NCI-H2196 (cell line): ENCODE measurements around the gene PHPT1.
A peak's percentile ranks its signal among the peaks of the same experiment; 100 is the strongest.
"Not testable (repeated sequence)": the region's sequence is repeated elsewhere in the genome, so short reads cannot be mapped to it uniquely, and the experiment has no call there.

Source experiments
- DNase-seq: peaks from one replicate; lab custom pipeline; 2025; ENCODE audit not compliant: unreplicated experiment; lab: John Stamatoyannopoulos, UW

Gene PHPT1

GRCh38 chr9:136823136-136824046, 25.8 kb upstream of the PHPT1 start:
- DNase-seq: no peak

DNA sequence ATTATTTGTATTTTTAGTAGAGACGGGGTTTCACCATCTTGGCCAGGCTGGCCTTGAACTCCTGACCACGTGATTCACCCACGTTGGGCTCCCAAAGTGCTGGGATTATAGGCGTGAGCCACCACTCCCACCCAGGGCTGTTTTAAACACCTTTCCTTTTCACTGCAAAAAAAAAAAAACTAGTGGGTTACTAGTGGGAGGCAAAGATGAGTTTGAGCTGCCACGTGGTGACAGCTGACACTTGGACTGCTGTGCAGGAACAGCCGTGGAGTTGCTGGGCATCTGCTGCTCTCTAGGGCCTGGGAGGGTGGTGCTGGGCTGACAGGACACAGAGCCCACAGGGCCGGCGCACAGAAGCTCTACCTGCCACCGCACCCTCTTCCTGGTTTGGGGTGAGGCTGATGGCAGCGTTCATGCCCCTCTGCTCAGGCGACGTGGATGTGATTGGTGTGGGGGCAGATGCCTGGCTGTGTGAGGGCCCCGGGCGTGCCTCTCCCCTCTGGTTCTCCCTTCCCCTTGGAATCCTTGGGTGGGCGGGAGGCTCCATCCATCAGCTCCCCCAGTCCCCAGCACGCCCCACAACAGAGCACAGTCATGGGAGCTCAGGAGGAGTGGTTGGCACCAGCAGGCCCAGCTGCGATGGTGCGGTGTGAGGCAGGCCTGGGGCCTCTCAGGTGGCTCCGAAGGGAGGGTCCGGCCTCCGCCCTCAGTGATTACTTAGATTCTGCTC, 24.5 kb upstream of the PHPT1 start:
- DNase-seq: no peak

DNA sequence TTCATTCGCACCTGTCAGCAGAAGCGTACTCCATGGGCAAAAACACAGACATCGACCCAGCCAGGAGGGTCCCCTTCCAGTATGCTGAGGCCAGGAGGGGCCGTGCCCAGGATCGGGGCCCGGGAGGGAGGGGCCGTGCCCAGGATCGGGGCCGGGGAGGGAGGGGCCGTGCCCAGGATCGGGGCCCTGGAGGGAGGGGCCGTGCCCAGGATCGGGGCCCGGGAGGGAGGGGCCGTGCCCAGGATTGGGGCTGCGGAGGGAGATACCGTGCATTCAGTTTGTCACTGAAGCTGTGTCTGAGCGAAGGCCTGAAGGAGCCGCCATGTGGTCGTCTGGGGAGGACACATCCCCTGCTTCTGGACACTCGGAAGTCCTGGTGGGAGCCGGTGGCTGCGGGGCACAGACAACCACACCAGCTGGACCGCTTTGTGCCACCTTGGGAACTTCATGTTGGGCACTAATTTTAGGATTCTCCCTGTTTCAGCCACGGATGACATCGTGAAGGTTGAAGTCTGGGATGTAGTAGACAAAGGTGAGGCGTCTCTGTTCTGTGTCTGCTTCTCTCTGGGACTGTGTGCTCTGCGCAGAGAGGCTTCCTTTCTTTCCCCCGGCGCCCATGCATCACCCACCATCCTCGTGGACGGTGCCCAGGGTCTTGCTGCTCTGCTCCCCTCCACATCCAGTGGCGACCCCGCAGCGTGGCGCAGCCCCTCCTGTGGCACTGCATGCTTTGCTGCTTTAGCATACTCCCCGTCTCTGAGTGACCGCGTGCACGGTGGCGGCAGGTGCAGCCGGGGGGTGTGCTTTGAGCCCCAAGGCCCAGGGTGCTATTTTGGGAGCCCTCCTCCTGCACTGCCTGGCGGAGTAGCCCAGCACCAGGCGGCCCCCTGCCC, 23.7 kb upstream of the PHPT1 start:
- DNase-seq: no peak

DNA sequence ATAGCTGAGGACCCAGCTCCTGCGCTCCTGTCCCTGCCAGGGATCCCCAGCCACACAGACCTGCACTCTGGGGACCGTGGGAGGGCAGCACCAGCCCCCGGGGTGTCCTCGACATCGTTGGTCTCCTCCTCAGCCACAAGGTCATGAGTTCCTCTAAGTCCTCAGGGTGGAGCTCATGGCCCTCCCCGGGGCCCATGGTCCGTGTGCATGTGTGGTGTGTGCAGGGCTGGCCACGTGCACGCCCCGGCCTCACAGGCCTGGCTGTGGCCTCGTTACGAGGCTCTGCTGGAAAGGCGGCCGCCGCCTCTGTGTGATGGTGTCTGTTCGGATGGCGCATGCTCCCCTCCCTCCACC, 23.0 kb upstream of the PHPT1 start:
- no peak for DNase-seq

- DNase-seq: peak; percentile 19
These were observed 22.3 kb upstream of the PHPT1 start for GRCh38 chr9:136826703-136827582.

- DNase-seq: no peak
These were observed 21.3 kb upstream of the PHPT1 start for GRCh38 chr9:136827794-136828473.

- DNase-seq: no peak
These were observed 20.6 kb upstream of the PHPT1 start for GRCh38 chr9:136828474-136829140.

DNA sequence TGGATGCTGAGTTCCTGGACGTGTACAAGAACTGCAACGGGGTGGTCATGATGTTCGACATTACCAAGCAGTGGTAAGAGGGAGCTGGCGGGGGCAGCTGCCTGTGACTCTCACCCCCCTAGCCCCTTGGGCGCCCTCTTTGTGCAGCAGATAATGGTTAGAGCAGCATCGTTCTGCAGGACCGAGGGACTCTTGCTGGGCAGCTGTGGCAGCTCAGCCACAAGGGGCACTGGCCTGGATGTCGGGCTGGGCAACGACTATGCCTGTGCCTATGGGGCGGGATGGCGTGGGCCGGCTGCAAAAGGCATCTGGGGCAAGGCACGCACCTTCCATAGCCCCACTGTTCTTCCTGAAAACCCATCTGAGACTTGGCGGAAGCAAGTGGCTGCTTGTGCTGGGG, 19.8 kb upstream of the PHPT1 start:
- no peak for DNase-seq

DNA sequence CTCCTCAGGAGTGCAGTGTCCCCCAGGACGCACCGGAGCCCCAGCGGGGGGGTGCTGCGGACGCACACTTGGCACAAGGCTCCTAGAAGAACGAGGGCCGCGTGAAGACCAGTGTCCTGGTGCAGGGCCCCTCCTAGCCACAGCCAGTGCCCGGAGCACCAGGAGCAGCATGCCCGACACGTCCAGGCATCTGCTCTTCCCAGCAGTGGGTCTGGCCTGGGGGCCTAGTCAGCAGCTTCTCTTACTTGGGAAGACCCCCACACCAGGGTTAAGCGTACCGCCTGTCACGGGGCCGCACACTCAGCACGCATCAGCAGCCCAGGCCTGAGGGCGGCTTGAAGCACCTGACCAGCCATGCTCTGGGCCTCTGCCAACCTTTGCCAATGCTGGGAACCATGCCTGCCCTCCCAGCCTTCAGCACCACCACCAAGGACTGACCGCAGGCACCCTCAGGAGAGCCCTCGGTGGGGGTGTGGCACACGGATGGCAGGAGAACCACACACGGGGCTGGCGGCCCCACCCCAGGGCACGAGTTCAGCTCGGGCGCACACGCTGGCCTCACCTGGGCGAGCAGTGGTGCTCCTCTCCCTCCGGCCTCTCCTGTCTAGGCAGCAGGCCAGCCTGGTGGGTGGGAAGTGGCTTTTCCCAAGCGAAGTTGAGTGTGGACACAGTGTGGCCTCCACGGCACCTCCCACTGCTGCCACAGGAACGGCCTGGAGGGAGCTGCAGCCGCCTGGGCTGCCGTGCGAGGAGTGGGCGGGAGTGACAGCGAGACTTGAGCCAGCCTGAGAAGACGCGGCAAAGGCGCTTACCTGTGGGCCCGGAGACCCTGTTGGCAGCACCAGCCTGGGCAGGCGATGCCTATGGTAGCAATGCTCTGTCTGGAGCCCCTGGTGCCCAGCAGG, 19.0 kb upstream of the PHPT1 start:
- DNase-seq: no peak

- DNase-seq: no peak
These were observed 18.0 kb upstream of the PHPT1 start for GRCh38 chr9:136831002-136831719.

DNA sequence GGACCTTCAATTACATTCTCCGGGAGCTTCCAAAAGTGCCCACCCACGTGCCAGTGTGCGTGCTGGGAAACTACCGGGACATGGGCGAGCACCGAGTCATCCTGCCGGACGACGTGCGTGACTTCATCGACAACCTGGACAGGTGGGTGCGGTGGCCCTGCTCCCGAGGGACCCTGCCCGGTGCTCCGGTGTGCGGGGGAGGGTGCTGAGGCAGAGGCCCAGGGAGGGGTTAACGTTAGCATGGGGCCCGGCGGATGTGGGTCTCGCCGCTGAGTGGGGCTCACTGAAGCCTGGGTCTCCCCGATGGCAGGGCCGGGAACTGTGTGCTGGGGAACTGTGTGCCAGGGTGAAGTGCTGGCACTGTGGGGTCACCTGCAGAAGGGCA, 17.5 kb upstream of the PHPT1 start:
- DNase-seq: no peak

DNA sequence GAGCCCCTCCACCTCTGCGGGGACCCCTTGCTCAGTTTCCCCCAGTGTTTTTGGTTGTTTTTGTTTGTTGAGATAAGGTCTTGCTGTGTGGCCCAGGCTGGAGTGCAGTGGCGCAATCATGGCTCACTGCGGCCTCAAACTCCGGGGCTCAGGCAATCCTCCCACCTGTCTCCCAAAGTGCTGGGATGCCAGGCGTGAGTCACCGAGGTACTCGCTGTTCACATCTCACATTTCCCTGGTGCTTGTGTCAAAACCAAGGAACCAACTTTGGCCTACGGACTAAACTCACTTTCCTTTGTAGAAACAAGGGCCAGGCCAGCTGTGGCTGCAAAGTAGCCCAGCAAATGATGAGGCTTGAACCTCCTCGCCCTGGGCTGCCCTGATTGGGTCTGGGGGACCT, 16.6 kb upstream of the PHPT1 start:
- no peak for DNase-seq

DNA sequence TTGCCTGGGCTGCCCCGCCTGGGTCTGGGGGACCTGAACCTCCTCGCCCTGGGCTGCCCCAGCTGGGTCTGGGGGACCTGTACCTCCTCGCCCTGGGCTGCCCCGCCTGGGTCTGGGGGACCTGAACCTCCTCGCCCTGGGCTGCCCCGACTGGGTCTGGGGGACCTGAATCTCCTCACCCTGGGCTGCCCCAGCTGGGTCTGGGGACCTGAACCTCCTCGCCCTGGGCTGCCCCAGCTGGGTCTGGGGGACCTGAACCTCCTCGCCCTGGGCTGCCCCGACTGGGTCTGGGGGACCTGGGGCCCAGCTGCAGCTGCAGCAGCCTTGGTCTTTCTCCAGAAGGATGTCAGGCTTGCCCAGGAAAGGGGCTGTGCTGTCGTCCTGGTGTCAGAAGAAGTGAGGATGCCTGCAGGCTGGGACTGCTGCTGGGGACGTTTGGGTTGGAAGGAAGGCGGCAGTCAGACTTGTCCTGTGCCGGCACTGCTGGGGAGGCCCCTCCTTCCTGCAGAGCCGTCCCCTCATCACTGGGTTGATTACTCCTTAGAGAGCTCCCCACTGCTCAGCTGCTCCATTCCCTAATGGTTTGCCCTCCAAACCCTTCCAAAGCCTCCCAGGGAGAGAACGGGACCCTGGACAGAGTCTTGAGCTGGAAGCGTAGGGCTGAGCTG, 15.7 kb upstream of the PHPT1 start:
- not testable (repeated sequence) for DNase-seq

DNA sequence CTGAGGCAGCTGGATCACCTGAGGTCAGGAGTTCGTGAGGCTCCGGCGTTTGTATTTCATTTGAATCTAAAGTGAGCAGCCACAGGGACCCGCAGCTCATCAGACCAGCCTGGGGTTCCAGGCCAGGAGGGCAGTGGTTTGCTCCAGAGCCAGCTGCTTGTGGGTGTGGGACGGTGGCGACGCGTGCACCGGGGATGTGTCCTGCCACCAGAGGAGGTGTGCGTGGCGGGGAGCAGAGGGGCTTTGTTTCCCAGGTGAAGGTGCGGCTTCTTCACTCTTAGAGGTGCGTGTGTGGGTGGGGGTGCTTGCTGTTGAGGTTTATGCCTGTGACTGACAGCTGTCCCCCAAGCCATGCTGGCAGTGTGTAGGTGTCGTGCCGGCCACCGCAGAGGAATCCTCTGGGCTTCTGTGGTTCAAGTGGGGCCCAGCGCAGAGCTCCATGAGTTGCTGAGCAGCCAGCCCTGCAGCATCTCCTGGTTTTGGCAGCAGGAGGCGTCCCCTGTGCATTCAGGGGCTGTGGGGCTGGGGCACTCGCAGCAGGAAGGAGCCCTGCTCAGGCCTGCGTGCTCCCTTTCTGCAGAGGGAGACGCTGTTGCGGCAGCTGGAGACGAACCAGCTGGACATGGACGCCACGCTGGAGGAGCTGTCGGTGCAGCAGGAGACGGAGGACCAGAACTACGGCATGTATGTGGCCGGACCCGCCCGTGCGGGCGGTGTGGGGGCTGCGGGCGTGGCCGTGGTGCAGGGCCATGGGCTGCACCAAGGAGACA, 13.9 kb upstream of the PHPT1 start:
- DNase-seq: no peak

- DNase-seq: no peak
These were observed 13.0 kb upstream of the PHPT1 start for GRCh38 chr9:136835932-136836904.
